C4-2B (cell line): ENCODE data around the gene DSCAM.

Source experiments
- ZFX ChIP-seq: fragments of 450-650 bp; IDR thresholded peaks from 2 replicates; pipeline ENCODE4 v1.6.1; 2017
- TF ChIP-seq, protein P1 (sequence below): fragments of 450-650 bp; conservative IDR thresholded peaks from 2 replicates; pipeline ENCODE4 v1.5.1; 2017; ENCODE audit warnings: mild to moderate bottlenecking

DNA sequence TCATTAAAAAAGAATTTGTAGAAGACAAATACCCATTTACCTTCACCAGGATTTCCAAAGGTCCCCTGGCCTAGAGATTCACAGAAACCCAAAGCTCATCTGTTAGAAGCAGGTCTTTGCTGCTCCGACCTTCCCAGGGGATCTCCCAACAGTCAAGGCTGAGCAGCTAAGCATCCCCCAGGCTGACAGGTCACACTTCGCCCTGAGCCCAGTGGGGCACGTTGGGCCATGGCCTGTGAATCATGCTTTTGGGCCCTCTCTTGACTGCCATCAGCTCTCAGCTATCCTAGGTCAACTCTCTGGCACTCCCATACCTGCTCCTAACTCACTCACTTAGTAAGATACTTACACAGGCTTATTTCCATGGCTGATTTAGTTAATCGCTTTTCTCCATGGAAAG, 157.7 kb downstream of the DSCAM start:
- TF ChIP-seq, protein P1, sequence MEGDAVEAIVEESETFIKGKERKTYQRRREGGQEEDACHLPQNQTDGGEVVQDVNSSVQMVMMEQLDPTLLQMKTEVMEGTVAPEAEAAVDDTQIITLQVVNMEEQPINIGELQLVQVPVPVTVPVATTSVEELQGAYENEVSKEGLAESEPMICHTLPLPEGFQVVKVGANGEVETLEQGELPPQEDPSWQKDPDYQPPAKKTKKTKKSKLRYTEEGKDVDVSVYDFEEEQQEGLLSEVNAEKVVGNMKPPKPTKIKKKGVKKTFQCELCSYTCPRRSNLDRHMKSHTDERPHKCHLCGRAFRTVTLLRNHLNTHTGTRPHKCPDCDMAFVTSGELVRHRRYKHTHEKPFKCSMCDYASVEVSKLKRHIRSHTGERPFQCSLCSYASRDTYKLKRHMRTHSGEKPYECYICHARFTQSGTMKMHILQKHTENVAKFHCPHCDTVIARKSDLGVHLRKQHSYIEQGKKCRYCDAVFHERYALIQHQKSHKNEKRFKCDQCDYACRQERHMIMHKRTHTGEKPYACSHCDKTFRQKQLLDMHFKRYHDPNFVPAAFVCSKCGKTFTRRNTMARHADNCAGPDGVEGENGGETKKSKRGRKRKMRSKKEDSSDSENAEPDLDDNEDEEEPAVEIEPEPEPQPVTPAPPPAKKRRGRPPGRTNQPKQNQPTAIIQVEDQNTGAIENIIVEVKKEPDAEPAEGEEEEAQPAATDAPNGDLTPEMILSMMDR: no peak
- no peak for TF ChIP-seq ZFX
